ENCODE data around the gene PPP1R1A.

Gene PPP1R1A

DNA sequence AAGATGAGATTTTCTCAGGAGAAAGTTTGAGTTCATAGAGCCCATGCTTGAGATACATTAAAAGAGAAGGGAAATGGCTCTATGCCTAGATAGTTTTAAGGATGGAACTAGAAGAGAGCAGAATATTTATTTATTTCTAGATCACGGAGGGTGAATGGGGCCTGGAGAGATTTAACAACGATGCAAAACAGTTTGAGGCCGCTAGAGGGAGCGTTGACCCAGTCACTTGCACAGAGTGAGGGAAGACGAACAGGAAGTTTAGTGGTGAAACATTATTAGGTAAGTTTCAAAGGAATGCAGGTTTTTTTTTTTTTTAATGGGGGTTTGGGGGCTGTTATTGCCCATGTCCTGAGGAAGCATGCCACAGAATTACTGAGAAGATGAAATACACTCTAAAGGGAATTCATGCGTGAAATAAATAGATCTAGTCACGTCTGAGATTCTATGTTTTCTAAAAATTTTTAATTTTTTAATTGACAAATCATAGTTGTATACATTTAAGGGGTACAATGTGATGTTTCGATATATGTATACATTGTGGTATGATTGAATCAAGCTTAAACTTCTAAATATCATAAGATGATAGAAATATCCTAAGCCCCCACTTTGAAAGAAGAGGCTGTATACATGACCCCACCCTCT lies 14.8 kb upstream of the PPP1R1A start:
- peak; percentile 30 to 49 for DNase-seq (ENCODE audit: low read depth in 2 of 2)

GRCh38 chr12:54602661-54603060 lies 14.2 kb upstream of the PPP1R1A start:
- no peak for DNase-seq (ENCODE audit: low read depth in 2 of 2)

- no peak for DNase-seq (ENCODE audit: low read depth in 2 of 2)
Observed at GRCh38 chr12:54601841-54602240, 13.4 kb upstream of the PPP1R1A start.

DNA sequence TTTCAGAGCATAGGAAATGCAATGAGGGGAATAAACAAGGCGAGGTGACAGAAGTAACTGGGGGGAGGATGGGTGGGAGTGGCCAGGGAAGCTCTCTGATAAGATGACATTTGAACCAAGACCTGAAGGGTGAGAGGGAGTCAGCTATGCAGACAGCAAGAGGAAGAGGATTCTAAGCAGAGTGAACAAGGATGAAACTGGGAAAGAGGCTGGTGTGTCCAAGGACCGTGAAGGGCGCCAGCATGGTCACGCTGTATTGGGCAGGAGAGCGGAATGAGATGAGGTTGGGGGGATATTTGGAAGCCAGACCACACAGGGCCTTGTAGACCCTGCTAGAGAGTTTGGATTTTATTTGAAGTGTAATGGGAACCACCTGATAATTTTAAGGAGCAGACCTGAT lies 10.5 kb upstream of the PPP1R1A start:
- no peak for DNase-seq (ENCODE audit: low read depth in 2 of 2)

GRCh38 chr12:54596526-54596946 lies 8.1 kb upstream of the PPP1R1A start:
- DNase-seq (ENCODE audit: low read depth in 2 of 2) = peak; percentile 5 to 14

DNA sequence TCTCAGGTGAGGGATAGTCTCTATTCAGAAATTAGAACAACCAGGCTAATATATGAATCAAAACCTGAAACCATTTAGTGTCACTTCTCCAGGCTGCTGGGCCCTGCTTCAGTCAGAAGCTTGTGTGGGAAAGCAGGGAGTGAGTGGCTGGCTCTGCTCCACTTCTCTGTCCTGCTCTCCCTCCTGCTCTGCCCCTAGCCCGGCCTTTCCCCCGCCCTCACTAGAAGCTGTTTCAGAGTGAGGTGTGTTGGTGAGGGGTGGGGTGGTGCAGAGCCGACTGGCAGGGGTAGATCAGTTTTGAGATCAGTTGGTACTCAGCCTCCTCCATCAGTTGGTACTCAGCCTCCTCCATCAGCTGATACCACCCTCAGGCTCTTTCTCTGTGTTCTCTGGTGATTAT lies 7.0 kb upstream of the PPP1R1A start:
- no peak for DNase-seq (ENCODE audit: low read depth in 2 of 2)

DNA sequence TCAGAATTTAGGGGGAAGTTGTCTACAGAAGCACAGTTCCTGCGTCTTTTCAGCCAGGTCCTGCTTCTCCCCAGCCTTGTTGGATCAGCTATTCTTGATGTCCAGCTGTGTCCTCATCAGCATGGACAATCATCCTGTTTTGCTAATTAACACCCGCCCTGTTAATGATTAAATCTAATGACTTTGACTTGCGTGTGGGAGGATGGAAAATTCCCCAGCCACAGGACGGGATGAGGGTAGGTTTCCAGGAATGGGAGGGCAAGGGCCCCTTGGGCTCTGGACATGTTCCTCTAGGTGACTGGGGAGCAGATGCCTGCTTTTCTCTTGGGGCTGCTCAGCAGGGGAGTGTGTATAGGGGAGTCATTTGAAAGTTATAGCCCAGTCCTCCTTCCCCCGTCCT lies 5.3 kb upstream of the PPP1R1A start:
- no peak for DNase-seq (ENCODE audit: low read depth in 2 of 2)

DNA sequence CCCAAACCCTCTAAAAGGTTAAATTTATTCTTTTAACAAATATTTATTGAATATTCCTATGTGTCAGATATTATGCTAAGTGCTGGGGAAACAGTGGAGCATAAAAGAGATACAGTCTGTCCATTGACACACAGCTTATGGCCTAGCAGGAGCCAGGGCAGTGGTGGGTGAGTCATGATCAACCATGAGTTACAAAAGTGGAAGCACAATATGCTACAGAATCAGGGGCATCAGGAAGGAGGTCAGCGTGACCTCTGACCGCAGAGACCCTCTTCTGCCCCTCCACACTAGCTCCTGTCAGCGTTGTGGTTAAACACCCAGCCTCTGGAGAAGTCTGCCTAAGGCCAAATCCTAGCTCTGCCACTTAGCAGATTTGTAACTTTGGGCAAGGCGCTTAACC lies 4.7 kb upstream of the PPP1R1A start:
- no peak for DNase-seq (ENCODE audit: low read depth in 2 of 2)

- no peak for DNase-seq (ENCODE audit: low read depth in 2 of 2)
Observed at GRCh38 chr12:54592316-54592715, 3.9 kb upstream of the PPP1R1A start.

- no peak for DNase-seq (ENCODE audit: low read depth in 2 of 2)
Observed at GRCh38 chr12:54590978-54591591, 2.6 kb upstream of the PPP1R1A start.

- DNase-seq (ENCODE audit: low read depth in 2 of 2) = no peak
Observed at GRCh38 chr12:54589964-54590363, 1.5 kb upstream of the PPP1R1A start.

- no peak for DNase-seq (ENCODE audit: low read depth in 2 of 2)
Observed at GRCh38 chr12:54588890-54589267, 420 bp upstream of the PPP1R1A start.

DNA sequence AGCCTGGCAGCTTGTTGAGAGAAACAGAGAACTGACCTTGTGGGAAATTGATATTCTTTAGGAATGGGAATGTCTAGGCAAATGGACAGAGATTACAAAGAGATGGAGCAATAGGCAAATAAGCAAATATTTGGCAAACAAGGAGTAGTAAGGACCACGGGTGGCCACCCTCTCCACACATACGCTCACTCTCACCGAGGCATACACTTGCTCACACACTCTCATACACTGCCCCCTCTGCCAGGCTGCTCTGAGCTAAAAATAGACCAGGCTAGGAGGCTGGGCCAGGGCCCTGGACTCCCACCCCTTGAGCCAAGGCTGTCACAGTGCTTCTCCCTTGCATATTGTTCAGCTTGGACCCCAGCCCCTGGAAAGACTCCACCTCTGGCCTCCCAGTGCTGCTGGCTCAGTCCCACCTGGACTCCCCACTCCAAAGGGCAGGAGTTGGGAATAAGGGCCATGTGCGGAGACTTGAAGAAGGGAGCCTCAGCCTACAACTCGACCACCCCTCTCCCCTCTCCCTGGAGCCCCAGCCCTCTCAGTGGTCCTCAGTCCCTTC lies 1.1 kb downstream of the PPP1R1A start:
- DNase-seq (ENCODE audit: low read depth in 2 of 2) = no peak

- DNase-seq (ENCODE audit: low read depth in 2 of 2) = no peak
Observed at GRCh38 chr12:54586620-54587019, 1.8 kb downstream of the PPP1R1A start.

GRCh38 chr12:54585243-54585642 lies 3.2 kb downstream of the PPP1R1A start:
- DNase-seq (ENCODE audit: low read depth in 2 of 2) = no peak

DNA sequence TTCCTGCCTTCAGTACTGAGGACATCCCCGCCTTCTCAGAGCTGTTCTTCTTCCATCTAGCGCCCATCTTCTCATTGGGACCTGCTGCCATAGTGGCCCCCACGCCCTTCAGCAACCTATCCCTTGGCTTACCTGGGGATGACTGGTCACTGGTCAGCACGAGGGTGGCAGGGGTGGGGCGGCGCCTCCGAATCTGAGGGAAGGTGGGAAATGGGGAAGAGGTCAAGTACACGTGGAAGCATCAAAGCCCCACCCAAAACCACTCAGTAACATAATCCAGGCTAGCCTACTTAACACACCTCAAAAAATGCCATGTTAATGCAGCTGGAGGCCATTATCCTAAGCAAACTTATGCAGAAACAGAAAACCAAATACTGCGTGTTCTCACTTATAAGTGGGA lies 4.3 kb downstream of the PPP1R1A start:
- no peak for DNase-seq (ENCODE audit: low read depth in 2 of 2)

DNA sequence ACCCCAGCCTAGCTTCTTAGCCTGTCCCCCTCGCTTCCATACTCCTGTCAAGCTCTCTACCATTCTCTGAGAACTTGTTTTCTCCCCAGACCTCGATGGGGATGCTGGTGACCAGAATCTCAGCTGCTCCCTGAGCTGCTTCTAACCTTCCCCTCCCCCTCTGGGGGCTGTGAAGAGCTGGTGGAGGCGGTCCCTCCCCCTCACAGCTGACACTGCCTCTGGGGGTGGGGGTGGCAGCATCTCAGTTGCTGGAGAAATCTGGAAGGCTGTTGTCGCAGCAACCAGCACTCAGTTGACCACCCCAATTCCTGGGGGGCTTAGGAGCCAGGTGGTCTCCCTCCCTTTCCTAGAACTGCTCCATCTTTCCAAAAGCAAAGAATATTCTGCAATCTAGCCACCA lies 4.7 kb downstream of the PPP1R1A start:
- DNase-seq (ENCODE audit: low read depth in 2 of 2) = no peak

- no peak for DNase-seq (ENCODE audit: low read depth in 2 of 2)
Observed at GRCh38 chr12:54581412-54581811, 7.0 kb downstream of the PPP1R1A start.

- peak; percentile 55 to 64 for DNase-seq (ENCODE audit: low read depth in 2 of 2)
Observed at GRCh38 chr12:54579696-54580333, 8.6 kb downstream of the PPP1R1A start.

DNA sequence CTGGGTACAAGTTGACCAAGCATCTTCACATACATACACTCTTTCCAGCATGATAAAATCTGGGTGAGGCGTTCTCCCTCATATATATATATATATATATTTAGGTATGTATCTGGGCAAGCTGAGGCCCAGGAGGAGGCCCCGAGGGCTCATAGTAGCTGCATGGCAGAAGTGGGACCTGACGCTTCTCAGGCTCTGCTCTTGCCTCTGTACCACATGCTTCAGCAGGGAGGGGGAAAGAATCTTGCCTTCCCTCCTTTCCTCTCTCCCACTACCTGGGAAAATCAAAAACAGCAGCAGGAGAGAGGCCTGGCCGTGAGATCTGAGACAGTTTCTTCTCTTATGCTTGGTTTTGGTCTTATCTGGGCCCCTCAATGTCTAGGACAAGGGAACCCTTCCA lies 9.2 kb downstream of the PPP1R1A start:
- no peak for DNase-seq (ENCODE audit: low read depth in 2 of 2)

- DNase-seq (ENCODE audit: low read depth in 2 of 2) = no peak
Observed at GRCh38 chr12:54578778-54579177, 9.7 kb downstream of the PPP1R1A start.

DNA sequence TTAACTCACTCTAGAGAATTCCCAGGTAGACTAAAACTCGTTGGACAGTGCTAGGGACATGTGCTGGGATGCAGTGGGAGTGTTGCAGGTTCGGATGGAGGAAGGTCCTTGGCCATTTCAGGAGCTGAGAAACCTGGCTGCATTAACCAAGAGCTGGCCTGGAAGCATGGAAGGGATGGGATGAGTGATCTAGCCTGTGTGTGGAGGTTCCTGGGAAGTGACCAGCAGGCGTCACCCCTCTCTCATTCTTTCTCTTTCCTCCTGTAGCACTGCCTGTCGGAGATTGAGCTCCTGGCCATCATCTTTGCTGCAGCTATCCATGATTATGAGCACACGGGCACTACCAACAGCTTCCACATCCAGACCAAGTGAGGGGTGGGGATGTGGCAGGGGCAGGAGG lies 15.6 kb downstream of the PPP1R1A start:
- DNase-seq (ENCODE audit: low read depth in 2 of 2) = no peak

All from stimulated activated CD8-positive, alpha-beta memory T cell treated with anti-CD3 and anti-CD28 coated beads, Interleukin-7, amount 100 ng/mL, for 4 hours (primary cell).